GM18526 (cell line): ENCODE results near the gene CD200R1L.

Experiments
- POLR2A ChIP-seq: IDR thresholded peaks from 3 replicates; pipeline ENCODE4 v1.6.1; 2011; ENCODE audit not compliant: insufficient read length; ENCODE audit errors: extremely low read depth

CD200R1L gene

GRCh38 chr3:112808136-112808535 lies 38.5 kb downstream of the CD200R1L start:
- no peak for TF ChIP-seq POLR2A

GRCh38 chr3:112807685-112808084 lies 39.0 kb downstream of the CD200R1L start:
- TF ChIP-seq POLR2A: no peak

GRCh38 chr3:112806903-112807302 lies 39.8 kb downstream of the CD200R1L start:
- TF ChIP-seq POLR2A: no peak

DNA sequence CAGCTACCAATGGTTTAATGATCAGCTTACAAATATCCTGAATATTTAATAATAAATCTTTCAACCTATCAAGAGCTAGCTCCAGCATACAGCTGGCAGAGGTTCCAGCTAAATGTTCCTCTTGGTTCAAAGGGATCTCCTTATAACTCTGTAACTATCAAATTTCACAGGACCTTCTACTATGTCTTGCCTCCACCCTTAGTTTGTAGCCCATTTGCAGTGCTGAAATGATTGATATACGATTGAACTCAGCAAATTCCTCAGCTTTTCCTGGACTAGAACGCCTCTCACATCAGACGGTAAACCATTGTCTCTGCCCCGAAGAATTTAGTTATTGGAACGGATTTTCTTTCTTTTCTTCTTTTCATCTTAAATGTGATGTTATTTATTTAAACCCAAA lies 41.5 kb downstream of the CD200R1L start:
- no peak for TF ChIP-seq POLR2A

- TF ChIP-seq POLR2A: no peak
Observed at GRCh38 chr3:112804021-112804420, 42.6 kb downstream of the CD200R1L start.

- no peak for TF ChIP-seq POLR2A
Observed at GRCh38 chr3:112803467-112803866, 43.2 kb downstream of the CD200R1L start.

DNA sequence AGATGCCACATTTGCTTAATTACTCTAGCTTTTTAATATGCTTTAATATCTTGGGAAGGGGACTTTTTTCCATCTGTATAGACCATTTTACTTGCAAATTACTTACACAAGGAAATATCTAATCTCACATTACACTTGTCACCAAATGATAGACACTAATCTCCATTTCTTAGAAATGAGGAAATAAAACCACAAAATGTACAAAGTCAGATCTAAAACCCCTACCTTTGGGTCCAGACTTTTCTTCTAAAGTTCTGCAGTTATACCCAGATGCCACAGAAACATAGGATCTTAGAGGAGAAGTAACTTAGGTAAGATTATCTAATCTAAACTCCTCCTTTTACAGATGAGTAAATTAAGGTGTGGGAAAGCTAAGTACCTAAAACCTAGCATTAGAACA lies 44.3 kb downstream of the CD200R1L start:
- no peak for TF ChIP-seq POLR2A

DNA sequence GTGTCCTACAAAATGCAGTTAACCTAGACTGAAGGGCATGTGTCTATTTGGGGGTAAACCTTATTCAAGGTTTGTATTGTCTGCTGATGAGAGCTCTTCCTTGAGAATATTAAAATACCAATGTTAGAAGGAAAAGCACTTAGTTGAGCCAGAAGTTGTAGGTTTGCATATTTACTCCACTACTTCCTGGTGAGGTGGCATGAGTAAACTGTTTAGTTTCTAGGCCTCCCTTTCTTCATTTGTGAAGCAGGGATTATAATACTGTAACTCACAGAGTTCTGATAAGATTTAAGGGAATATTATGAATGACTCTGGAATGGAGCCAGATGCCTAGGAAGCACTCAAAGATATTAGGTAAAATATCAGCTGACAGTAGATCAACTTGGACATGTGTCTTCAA lies 46.7 kb downstream of the CD200R1L start:
- TF ChIP-seq POLR2A: no peak

- no peak for TF ChIP-seq POLR2A
Observed at GRCh38 chr3:112794622-112795172, 52.0 kb downstream of the CD200R1L start.

DNA sequence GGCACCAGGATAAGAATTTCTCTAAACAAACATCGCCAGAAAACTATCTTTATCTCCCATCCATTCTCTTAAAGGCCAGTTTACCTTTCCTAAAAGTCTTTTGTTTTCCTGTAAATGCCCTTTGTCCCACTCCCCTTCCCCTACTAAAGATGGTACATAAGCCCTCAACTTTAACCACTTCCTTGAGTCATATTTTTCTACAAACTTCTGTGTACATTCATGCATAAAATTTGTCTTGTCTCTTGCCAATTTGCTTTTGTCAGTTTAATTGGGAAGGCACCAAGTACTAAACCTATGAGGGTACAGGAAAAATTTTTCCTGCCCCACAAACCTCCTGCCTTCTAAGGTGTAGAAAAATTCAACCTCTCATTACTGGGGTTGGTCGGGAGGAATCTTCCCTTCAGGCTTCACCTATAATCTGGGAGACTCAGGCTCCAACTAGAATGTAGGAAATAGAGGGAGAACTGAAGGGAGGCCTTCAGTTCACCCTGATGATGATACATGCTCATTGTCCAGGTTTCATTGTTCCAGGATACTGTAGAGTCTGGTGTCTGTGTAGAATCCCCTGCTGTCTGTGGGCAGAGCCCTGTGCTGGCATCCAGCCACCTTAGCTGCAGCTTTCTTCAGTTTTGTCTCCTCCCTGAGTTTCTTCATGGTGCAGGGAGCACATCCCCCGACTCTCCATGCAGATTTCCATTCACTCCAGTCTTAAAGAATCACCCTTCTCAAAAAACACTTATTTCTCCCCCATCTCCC lies 53.2 kb downstream of the CD200R1L start:
- no peak for TF ChIP-seq POLR2A

DNA sequence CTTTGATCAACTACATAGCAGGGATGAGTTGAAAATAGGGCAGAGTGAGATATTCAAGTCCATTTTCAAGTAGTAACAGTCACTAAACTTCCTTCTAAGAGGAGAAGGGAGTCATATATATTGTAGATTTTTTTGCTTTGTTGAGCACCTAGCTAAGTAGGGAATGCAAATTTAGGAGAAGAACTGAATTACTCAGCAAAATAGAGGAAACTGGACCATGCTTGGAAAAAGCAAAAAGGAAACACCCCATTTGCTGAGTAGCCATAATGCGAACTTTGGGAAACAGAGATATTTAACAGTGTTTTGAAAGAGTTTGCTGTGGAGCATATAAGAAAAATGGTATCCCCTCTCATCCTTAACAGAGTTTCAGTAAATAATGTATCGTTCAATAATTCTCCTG lies 54.9 kb downstream of the CD200R1L start:
- TF ChIP-seq POLR2A: no peak

DNA sequence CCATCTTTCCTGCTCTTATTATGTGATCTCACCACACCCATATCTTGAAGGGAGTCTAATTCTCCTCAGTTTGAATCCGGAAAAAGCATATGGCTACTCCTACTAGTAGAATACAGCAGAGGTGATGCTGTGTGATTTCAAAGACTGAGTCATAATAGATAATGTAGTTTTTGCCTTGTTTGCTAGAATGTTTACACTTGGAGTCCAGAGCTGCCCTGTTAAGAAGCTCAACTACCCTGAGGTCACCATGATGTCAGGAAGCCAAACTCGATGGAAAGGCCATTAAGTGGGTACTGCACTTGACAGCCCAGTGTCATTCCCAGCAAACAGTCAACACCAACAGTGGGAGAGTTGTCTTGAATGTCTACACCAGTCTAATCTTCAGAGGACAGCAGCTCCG lies 56.9 kb downstream of the CD200R1L start:
- no peak for TF ChIP-seq POLR2A

GRCh38 chr3:112786881-112787579 lies 59.6 kb downstream of the CD200R1L start:
- TF ChIP-seq POLR2A: no peak

DNA sequence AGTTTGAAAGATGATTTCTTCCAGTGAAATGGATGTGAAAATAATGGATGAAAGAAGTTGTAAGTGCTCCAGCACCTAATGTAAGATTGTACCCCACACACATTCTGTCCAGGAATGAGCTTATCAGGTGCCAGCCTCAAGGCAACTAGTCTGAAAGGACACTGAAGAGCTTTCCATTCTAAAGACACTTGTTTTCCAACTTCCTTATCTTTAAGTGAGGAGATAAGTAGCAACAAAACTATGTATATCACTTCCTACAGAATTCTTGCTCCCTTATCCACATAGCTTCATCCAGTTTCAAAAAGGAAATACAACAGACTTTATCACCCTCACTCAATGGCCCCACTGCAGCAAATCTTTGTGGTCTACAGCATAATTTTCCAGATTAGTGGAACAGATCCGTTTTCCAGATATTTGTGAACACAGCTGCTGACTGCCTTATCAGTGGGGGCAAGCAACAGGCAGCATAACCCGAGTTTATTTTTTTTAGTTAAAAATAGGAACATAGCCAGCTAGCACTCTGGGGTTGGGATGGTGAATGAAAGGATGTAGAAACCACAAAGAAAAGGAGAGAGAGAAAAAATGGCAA lies 60.6 kb downstream of the CD200R1L start:
- no peak for TF ChIP-seq POLR2A

GRCh38 chr3:112785321-112786001 lies 61.2 kb downstream of the CD200R1L start:
- no peak for TF ChIP-seq POLR2A
